Trophoblast cell (in vitro differentiated cells and primary cell): ENCODE measurements around the gene RALGAPB.

Experiments
- DNase-seq, 2 donors: peaks; one replicate each; pipeline ENCODE4 v3.0.0-alpha.2; 2016
- H2AFZ ChIP-seq: 2 replicates; pipeline ENCODE4 v1.6.1; 2013; ENCODE audit warnings: low read length, moderate library complexity, mild to moderate bottlenecking; ENCODE audit not compliant: insufficient read depth, poor library complexity
- H2AK5ac ChIP-seq: 2 replicates; pipeline ENCODE4 v1.6.1; 2013; ENCODE audit warnings: mild to moderate bottlenecking, low read length
- H2BK120ac ChIP-seq: 2 replicates; pipeline ENCODE4 v1.6.1; 2013; ENCODE audit warnings: low read length, mild to moderate bottlenecking, moderate library complexity; ENCODE audit not compliant: insufficient read depth, poor library complexity
- H2BK12ac ChIP-seq: 2 replicates; pipeline ENCODE4 v1.6.1; 2013; ENCODE audit warnings: mild to moderate bottlenecking, low read length, moderate library complexity
- H2BK5ac ChIP-seq: 2 replicates; pipeline ENCODE4 v1.6.1; 2013; ENCODE audit warnings: low read length, low read depth, moderate library complexity, mild to moderate bottlenecking; ENCODE audit not compliant: poor library complexity
- H3K14ac ChIP-seq: 2 replicates; pipeline ENCODE4 v1.6.1; 2013; ENCODE audit warnings: mild to moderate bottlenecking, low read length
- H3K18ac ChIP-seq: 2 replicates; pipeline ENCODE4 v1.6.1; 2013; ENCODE audit warnings: mild to moderate bottlenecking, low read length
- H3K23ac ChIP-seq: 2 replicates; pipeline ENCODE4 v1.6.1; 2013; ENCODE audit warnings: low read length
- H3K27ac ChIP-seq: 2 replicates; pipeline ENCODE4 v1.5.1; 2013; ENCODE audit warnings: low read depth, mild to moderate bottlenecking, inconsistent platforms, low read length, moderate library complexity
- H3K27me3 ChIP-seq: 2 replicates; pipeline ENCODE4 v1.6.1; 2013; ENCODE audit warnings: inconsistent platforms, mild to moderate bottlenecking, low read length, moderate library complexity; ENCODE audit not compliant: insufficient read depth
- H3K36me3 ChIP-seq, 2 experiments: 1 replicate in 1 of 2; 2 replicates in 1 of 2; pipeline ENCODE4 v1.6.1; 2013; ENCODE audit warnings: low read length in 2 of 2, mild to moderate bottlenecking in 2 of 2, moderate library complexity in 1 of 2; ENCODE audit not compliant: insufficient read depth in 2 of 2, control insufficient read depth in 1 of 2
- H3K4ac ChIP-seq: 2 replicates; pipeline ENCODE4 v1.6.1; 2013; ENCODE audit warnings: low read depth, mild to moderate bottlenecking, low read length, moderate library complexity
- H3K4me1 ChIP-seq, 2 experiments: 1 replicate in 1 of 2; 2 replicates in 1 of 2; pipeline ENCODE4 v1.6.1; 2013; ENCODE audit warnings: low read length in 2 of 2, mild to moderate bottlenecking in 2 of 2, moderate library complexity in 1 of 2; ENCODE audit not compliant: insufficient read depth in 2 of 2, control insufficient read depth in 1 of 2
- H3K4me2 ChIP-seq: 2 replicates; pipeline ENCODE4 v1.6.1; 2013; ENCODE audit warnings: inconsistent platforms, mild to moderate bottlenecking, low read length, moderate library complexity
- H3K4me3 ChIP-seq: 2 replicates; pipeline ENCODE4 v1.5.1; 2013; ENCODE audit warnings: mild to moderate bottlenecking, low read depth, low read length, inconsistent platforms
- H3K79me1 ChIP-seq: one replicate; pipeline ENCODE4 v1.6.1; 2013; ENCODE audit warnings: low read length
- H3K79me2 ChIP-seq: 2 replicates; pipeline ENCODE4 v1.6.1; 2013; ENCODE audit warnings: low read length, mild to moderate bottlenecking; ENCODE audit not compliant: control insufficient read depth, insufficient read depth, poor library complexity
- H3K9ac ChIP-seq: 2 replicates; pipeline ENCODE4 v1.6.1; 2013; ENCODE audit warnings: mild to moderate bottlenecking, low read length
- H3K9me3 ChIP-seq: 2 replicates; pipeline ENCODE4 v1.6.1; 2013; ENCODE audit warnings: low read depth, mild to moderate bottlenecking, control low read depth, inconsistent platforms, low read length; ENCODE audit not compliant: insufficient read depth
- H4K12ac ChIP-seq: 2 replicates; pipeline ENCODE4 v1.6.1; 2013; ENCODE audit warnings: low read depth, mild to moderate bottlenecking, low read length, moderate library complexity
- H4K8ac ChIP-seq: 2 replicates; pipeline ENCODE4 v1.6.1; 2013; ENCODE audit warnings: low read depth, mild to moderate bottlenecking, low read length, moderate library complexity
- H4K91ac ChIP-seq: one replicate; pipeline ENCODE4 v1.6.1; 2013; ENCODE audit warnings: low read depth, mild to moderate bottlenecking, low read length, moderate library complexity
- WGBS: extraction: QIAGEN DNeasy Blood & Tissue Kit; methylation state at CpG from one replicate; pipeline ENCODE4 v1.1.7; 2013; ENCODE audit warnings: missing lambda C conversion rate; ENCODE audit not compliant: insufficient read length, insufficient coverage; ENCODE audit errors: extremely low coverage; 5-methylcytosine and 5-hydroxymethylcytosine counted together

RALGAPB gene

GRCh38 chr20:38543014-38543906, 70.6 kb downstream of the RALGAPB start:
- no peak overlapping the region for H4K12ac ChIP-seq
- no peak overlapping the region for H3K4me2 ChIP-seq
- no peak overlapping the region for H3K4me3 ChIP-seq
- no peak overlapping the region for H3K27ac ChIP-seq
- peaks cover 16 to 44% of the 10 kb centered on the region in 2 experiments for H3K36me3 ChIP-seq
- WGBS: no CpG with 5 or more reads among the region's 7 CpGs
- H3K4ac ChIP-seq: no peak overlapping the region
- H2BK120ac ChIP-seq: no peak overlapping the region
- no peak overlapping the region for H2BK5ac ChIP-seq
- H3K23ac ChIP-seq: no peak overlapping the region
- no peak overlapping the region for H4K8ac ChIP-seq
- no peaks in the 10 kb centered on the region for H3K27me3 ChIP-seq
- H3K14ac ChIP-seq: no peak overlapping the region
- H3K9me3 ChIP-seq: no peaks in the 10 kb centered on the region
- H3K18ac ChIP-seq: no peak overlapping the region
- H3K9ac ChIP-seq: no peak overlapping the region
- H3K4me1 ChIP-seq: no peaks in the 10 kb centered on the region
- no peak overlapping the region for H2AFZ ChIP-seq
- H4K91ac ChIP-seq: no peak overlapping the region
- H3K79me1 ChIP-seq: no peaks in the 10 kb centered on the region
- no peaks in the 10 kb centered on the region for H3K79me2 ChIP-seq
- DNase-seq: no peak
- H2BK12ac ChIP-seq: no peak overlapping the region
- no peak overlapping the region for H2AK5ac ChIP-seq

- Histone ChIP-seq H3K9me3 (no peaks in the 10 kb centered on the region), H3K14ac (no peak overlapping the region), H4K12ac (no peak overlapping the region), H3K23ac (no peak overlapping the region), H3K4me2 (no peak overlapping the region), H2AFZ (no peak overlapping the region), H2BK12ac (no peak overlapping the region), H2BK120ac (no peak overlapping the region), H2BK5ac (no peak overlapping the region), H3K27me3 (no peaks in the 10 kb centered on the region), H3K79me2 (no peaks in the 10 kb centered on the region), H4K8ac (no peak overlapping the region), H3K27ac (no peak overlapping the region), H3K18ac (no peak overlapping the region), H3K4ac (no peak overlapping the region), H3K79me1 (no peaks in the 10 kb centered on the region), H2AK5ac (no peak overlapping the region), H3K4me1 (no peaks in the 10 kb centered on the region), H3K4me3 (no peak overlapping the region), H3K36me3 (peaks cover 16 to 44% of the 10 kb centered on the region in 2 experiments), H4K91ac (no peak overlapping the region), H3K9ac (no peak overlapping the region)
- DNase-seq: no peak
- WGBS: no CpG with 5 or more reads among the region's 2 CpGs
Observed at GRCh38 chr20:38545771-38546170, 73.1 kb downstream of the RALGAPB start.

GRCh38 chr20:38547288-38548085, 74.8 kb downstream of the RALGAPB start:
- H4K91ac ChIP-seq: no peak overlapping the region
- no peaks in the 10 kb centered on the region for H3K4me1 ChIP-seq
- no peak overlapping the region for H3K18ac ChIP-seq
- H4K12ac ChIP-seq: no peak overlapping the region
- no peak overlapping the region for H3K27ac ChIP-seq
- WGBS: no CpG with 5 or more reads among the region's 3 CpGs
- H3K23ac ChIP-seq: no peak overlapping the region
- H3K4me2 ChIP-seq: no peak overlapping the region
- H2AFZ ChIP-seq: no peak overlapping the region
- H4K8ac ChIP-seq: no peak overlapping the region
- no peak for DNase-seq
- H3K79me1 ChIP-seq: no peaks in the 10 kb centered on the region
- H2AK5ac ChIP-seq: no peak overlapping the region
- H3K4me3 ChIP-seq: no peak overlapping the region
- no peaks in the 10 kb centered on the region for H3K9me3 ChIP-seq
- no peak overlapping the region for H2BK12ac ChIP-seq
- no peaks in the 10 kb centered on the region for H3K79me2 ChIP-seq
- no peak overlapping the region for H2BK5ac ChIP-seq
- H2BK120ac ChIP-seq: no peak overlapping the region
- peaks cover 17 to 42% of the 10 kb centered on the region in 2 experiments for H3K36me3 ChIP-seq
- H3K27me3 ChIP-seq: no peaks in the 10 kb centered on the region
- H3K14ac ChIP-seq: no peak overlapping the region
- H3K9ac ChIP-seq: no peak overlapping the region
- H3K4ac ChIP-seq: no peak overlapping the region

- Histone ChIP-seq H4K91ac (no peak overlapping the region), H2AFZ (no peak overlapping the region)
Observed at GRCh38 chr20:38548356-38549083, 75.9 kb downstream of the RALGAPB start.

More at GRCh38 chr20:38548356-38549083, 75.9 kb downstream of the RALGAPB start:
- Histone ChIP-seq H3K36me3 (peaks cover 17 to 39% of the 10 kb centered on the region in 2 experiments), H4K12ac (no peak overlapping the region), H3K18ac (no peak overlapping the region), H3K4me1 (no peaks in the 10 kb centered on the region), H3K14ac (no peak overlapping the region), H2BK12ac (no peak overlapping the region), H3K27ac (no peak overlapping the region), H4K8ac (no peak overlapping the region), H2BK5ac (no peak overlapping the region), H3K4me3 (no peak overlapping the region), H2AK5ac (no peak overlapping the region), H3K4ac (no peak overlapping the region), H3K4me2 (no peak overlapping the region), H3K79me2 (no peaks in the 10 kb centered on the region), H3K9me3 (no peaks in the 10 kb centered on the region), H3K9ac (no peak overlapping the region), H3K27me3 (no peaks in the 10 kb centered on the region), H3K23ac (no peak overlapping the region), H2BK120ac (no peak overlapping the region), H3K79me1 (no peaks in the 10 kb centered on the region)
- WGBS: no CpG with 5 or more reads among the region's 3 CpGs
- no peak for DNase-seq
